KMS-11 (cell line): Measurements from ENCODE around the gene VAMP1.
"Not testable (repeated sequence)": the region's sequence is repeated elsewhere in the genome, so short reads cannot be mapped to it uniquely, and the experiment has no call there.

ENCODE experiments used
- H2AFZ ChIP-seq: fragments of 200-600 bp; sonication (generic); 2 replicates; pipeline ENCODE4 v1.6.1; 2016; ENCODE audit warnings: antibody characterized with exemption, mixed run types, low read depth
- H3K27ac ChIP-seq: fragments of 200-600 bp; sonication (generic); 2 replicates; pipeline ENCODE4 v1.6.1; 2016; ENCODE audit warnings: mild to moderate bottlenecking, mixed run types
- H3K27me3 ChIP-seq: fragments of 200-600 bp; sonication (generic); 2 replicates; pipeline ENCODE4 v1.6.1; 2017; ENCODE audit warnings: mild to moderate bottlenecking, low read depth, mixed run types, moderate library complexity; ENCODE audit not compliant: insufficient read depth
- H3K36me3 ChIP-seq: fragments of 200-600 bp; sonication (generic); 2 replicates; pipeline ENCODE4 v1.6.1; 2017; ENCODE audit warnings: mild to moderate bottlenecking, mixed run types; ENCODE audit not compliant: insufficient read depth
- H3K4me1 ChIP-seq: fragments of 200-600 bp; sonication (generic); 2 replicates; pipeline ENCODE4 v1.6.1; 2016; ENCODE audit warnings: mild to moderate bottlenecking, low read depth, mixed run types; ENCODE audit not compliant: poor library complexity, severe bottlenecking
- H3K4me2 ChIP-seq: fragments of 200-600 bp; sonication (generic); 2 replicates; pipeline ENCODE4 v1.7.0; 2016; ENCODE audit warnings: mild to moderate bottlenecking, mixed run types
- H3K4me3 ChIP-seq: fragments of 200-600 bp; sonication (generic); IDR thresholded peaks from 2 replicates; pipeline ENCODE4 v1.6.1; 2017; ENCODE audit warnings: low read depth, low read length, mixed read lengths; ENCODE audit not compliant: insufficient read depth
- H3K79me2 ChIP-seq: fragments of 200-600 bp; sonication (generic); 2 replicates; pipeline ENCODE4 v1.6.1; 2016; ENCODE audit warnings: low read depth, mixed run types; ENCODE audit not compliant: insufficient read depth
- H3K9ac ChIP-seq: fragments of 200-600 bp; sonication (generic); 2 replicates; pipeline ENCODE4 v1.6.1; 2016; ENCODE audit warnings: mild to moderate bottlenecking, mixed run types
- H4K20me1 ChIP-seq: fragments of 200-600 bp; sonication (generic); 2 replicates; pipeline ENCODE4 v1.6.1; 2016; ENCODE audit warnings: mild to moderate bottlenecking, mixed run types; ENCODE audit not compliant: insufficient read depth
- CTCF ChIP-seq: fragments of 200-600 bp; sonication (generic); conservative IDR thresholded peaks from 2 replicates; pipeline ENCODE4 v1.6.1; 2017; ENCODE audit warnings: low read depth, mild to moderate bottlenecking, antibody characterized with exemption, low read length, moderate library complexity, mixed read lengths

VAMP1 gene

DNA sequence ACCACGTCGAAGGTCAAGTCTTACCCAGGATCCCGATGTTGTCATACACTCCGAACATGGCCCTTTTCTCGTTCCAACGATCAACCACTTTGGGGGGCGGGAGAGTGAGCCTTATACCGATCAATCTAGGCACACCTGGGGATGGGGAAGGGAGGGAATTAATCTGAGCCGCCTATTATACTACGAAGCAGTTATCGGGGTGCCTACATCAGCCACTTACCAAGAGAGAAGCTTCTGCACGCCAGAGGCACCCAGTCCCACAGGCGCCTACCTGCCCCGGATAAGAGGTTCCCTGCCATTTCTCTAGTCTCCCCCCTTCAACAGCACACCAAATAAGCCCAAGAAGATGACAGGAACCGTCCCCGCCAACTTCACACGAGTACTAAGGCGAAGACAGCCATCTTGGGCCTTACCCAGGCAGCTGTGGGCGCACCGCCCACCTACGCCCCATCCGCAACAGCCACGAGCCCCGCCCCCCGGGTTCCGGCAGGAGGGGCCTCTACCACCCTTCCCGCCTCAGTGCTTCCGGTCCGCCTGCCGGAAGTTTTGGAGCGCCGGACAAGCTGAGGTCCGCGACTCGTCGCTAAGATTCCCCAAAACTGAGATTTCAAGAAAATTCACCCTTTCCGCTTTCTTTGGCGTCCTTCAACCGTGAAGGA lies 22.5 kb upstream of the VAMP1 start, which contains the start of gene MRPL51:
MRPL51 (minus strand) TSS at position 425 of the 659 bp plus-strand sequence; CDS start at position 299, 126 bp downstream.
- no peaks in the 10 kb centered on the region for H3K27me3 ChIP-seq
- peak within 1 kb of the TSS; percentile 93 for H3K27ac ChIP-seq
- no peak for TF ChIP-seq CTCF
- H3K79me2 ChIP-seq, result peaks cover 35% of the 10 kb centered on the region
- peak within 1 kb of the TSS; percentile 86 for H3K9ac ChIP-seq
- no peaks in the 10 kb centered on the region for H3K36me3 ChIP-seq
- peak within 1 kb of the TSS; percentile 27 for H2AFZ ChIP-seq
- peak within 1 kb of the TSS; percentile 83 for H3K4me2 ChIP-seq
- H3K4me3 ChIP-seq, result peak within 1 kb of the TSS; percentile 51
- no peaks in the 10 kb centered on the region for H4K20me1 ChIP-seq
- H3K4me1 ChIP-seq, result peaks cover 16% of the 10 kb centered on the region

GRCh38 chr12:6490673-6491072 lies 20.2 kb upstream of the VAMP1 start:
- Histone ChIP-seq H3K79me2 (peaks cover 18% of the 10 kb centered on the region), H3K4me1 (peaks cover 13% of the 10 kb centered on the region)
- H3K9ac ChIP-seq, H4K20me1 ChIP-seq, H3K36me3 ChIP-seq, H3K27me3 ChIP-seq, H2AFZ ChIP-seq, H3K4me2 ChIP-seq, H3K4me3 ChIP-seq, H3K27ac ChIP-seq: not testable (repeated sequence)

DNA sequence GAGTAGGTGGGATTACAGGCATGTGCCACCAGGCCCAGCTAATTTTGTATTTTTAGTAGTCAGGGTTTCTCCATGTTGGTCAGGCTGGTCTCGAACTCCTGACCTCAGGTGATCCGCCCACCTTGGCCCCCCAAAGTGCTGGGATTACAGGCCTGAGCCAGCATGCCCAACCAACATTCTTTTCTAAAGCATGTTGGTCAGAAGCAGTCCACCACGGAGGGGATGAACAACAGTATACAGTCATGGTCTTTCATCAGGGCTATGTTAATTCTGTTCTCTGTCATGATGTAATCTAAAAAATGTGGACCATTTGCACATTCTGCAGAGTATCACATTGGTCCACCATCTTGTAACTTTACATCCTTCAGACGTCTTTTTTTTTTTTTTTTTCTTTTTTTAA lies 19.0 kb upstream of the VAMP1 start:
- Histone ChIP-seq H2AFZ (no peak overlapping the region), H3K79me2 (0 out of 2 replicates have a peak, but pooled peaks cover 7% of the 10 kb centered on the region), H3K4me2 (no peak overlapping the region), H3K36me3 (no peaks in the 10 kb centered on the region), H3K4me3 (no peak overlapping the region), H4K20me1 (no peaks in the 10 kb centered on the region), H3K4me1 (peaks cover 4% of the 10 kb centered on the region), H3K9ac (no peak overlapping the region), H3K27me3 (no peaks in the 10 kb centered on the region), H3K27ac (no peak overlapping the region)
- no peak for TF ChIP-seq CTCF

- Histone ChIP-seq H3K9ac (no peak overlapping the region), H3K27me3 (no peaks in the 10 kb centered on the region), H3K4me1 (peaks cover 4% of the 10 kb centered on the region), H3K36me3 (no peaks in the 10 kb centered on the region), H3K27ac (no peak overlapping the region), H4K20me1 (no peaks in the 10 kb centered on the region), H3K4me3 (no peak overlapping the region), H3K4me2 (no peak overlapping the region), H2AFZ (no peak overlapping the region), H3K79me2 (0 out of 2 replicates have a peak, but pooled peaks cover 7% of the 10 kb centered on the region)
- TF ChIP-seq CTCF, result no peak
These were observed 17.8 kb upstream of the VAMP1 start for GRCh38 chr12:6488240-6488639.

- Histone ChIP-seq H3K4me1 (no peaks in the 10 kb centered on the region), H3K4me2 (no peak overlapping the region), H3K36me3 (no peaks in the 10 kb centered on the region), H3K27ac (no peak overlapping the region), H2AFZ (no peak overlapping the region), H4K20me1 (no peaks in the 10 kb centered on the region), H3K27me3 (no peaks in the 10 kb centered on the region), H3K4me3 (no peak overlapping the region), H3K9ac (no peak overlapping the region), H3K79me2 (no peaks in the 10 kb centered on the region)
- no peak for TF ChIP-seq CTCF
These were observed 7.9 kb upstream of the VAMP1 start for GRCh38 chr12:6478416-6478815.

DNA sequence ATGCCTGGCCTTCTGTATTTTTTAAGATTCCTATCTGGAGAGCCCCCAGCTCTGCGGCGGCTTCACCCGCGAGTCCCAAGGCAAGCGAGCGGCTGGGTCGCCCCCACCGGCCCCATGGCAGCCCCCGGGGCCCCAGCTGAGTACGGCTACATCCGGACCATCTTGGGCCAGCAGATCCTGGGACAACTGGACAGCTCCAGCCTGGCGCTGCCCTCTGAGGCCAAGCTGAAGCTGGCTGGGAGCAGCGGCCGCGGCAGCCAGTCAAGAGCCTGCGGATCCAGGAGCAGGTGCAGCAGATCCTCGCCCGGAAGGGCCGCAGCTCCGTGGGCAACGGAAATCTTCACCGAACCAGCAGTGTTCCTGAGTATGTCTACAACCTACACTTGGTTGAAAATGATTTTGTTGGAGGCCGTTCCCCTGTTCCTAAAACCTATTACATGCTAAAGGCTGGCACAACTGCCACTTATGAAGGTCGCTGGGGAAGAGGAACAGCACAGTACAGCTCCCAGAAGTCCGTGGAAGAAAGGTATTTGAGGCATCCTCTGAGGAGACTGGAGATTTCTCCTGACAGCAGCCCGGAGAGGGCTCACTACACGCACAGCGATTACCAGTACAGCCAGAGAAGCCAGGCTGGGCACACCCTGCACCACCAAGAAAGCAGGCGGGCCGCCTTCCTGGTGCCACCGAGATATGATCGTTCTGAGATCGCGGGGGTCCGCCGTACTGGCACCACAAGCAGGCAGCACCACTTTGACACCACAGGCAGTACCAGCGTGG lies 7.3 kb upstream of the VAMP1 start:
- H3K4me1 ChIP-seq, H3K36me3 ChIP-seq, H2AFZ ChIP-seq, H3K9ac ChIP-seq, H3K4me2 ChIP-seq, H4K20me1 ChIP-seq, H3K4me3 ChIP-seq, H3K27ac ChIP-seq, H3K79me2 ChIP-seq, H3K27me3 ChIP-seq: not testable (repeated sequence)
